Activated T-cell treated with anti-CD3 and anti-CD28 coated beads for 48 hours (primary cell): ENCODE measurements around the gene FAM180A.

ENCODE experiments used
- DNase-seq: peaks from one replicate; pipeline ENCODE4 v3.0.0-alpha.2; 2020; ENCODE audit warnings: low read depth

Gene FAM180A

DNA sequence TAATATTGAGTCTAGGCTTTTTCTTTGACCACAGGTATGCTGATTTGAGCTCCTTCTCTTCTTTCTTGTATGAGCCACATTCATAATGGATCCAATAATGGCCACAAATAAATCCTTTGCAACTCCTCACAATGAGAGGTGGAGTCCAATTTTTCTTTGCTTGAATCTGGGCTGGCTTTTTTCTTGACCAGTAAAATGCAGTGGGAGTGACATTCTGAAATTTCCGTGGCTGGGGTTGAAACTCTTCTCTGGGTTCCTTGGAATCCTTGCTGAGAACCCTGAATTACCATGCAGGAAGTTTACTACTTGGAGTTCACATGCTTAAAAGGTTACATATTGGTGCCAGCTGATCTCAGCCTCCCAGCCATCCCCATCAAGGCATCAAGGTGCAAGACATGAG is 22.4 kb upstream of the FAM180A start:
- DNase-seq: no peak

DNA sequence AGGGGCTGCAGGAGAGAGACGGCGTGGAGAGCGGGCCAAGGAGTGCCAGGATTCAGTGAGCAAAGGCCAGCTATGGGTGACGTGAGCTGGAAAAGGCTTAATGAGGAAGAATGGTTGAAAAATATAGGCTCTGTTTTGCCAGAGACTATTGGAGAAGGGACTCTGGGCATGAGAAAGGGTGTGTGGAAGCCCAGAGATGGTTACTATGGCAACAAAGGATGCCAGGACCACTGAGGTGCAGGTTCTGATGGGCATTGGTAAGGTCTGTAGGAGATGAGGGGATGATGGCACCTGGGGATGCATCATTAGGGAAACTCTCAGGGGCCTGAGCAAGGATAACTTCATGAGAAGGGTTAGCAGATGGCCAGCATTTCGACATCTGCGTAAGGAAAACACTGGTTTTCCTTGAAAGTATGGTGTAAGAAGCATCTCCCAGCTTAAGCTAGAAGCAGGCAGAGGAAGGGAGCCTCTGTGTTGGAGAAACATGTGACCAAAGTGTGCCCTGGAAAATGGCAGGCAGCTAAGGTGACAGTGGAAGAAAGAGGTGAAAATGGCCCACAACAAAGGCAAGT is 21.6 kb upstream of the FAM180A start:
- no peak for DNase-seq

DNA sequence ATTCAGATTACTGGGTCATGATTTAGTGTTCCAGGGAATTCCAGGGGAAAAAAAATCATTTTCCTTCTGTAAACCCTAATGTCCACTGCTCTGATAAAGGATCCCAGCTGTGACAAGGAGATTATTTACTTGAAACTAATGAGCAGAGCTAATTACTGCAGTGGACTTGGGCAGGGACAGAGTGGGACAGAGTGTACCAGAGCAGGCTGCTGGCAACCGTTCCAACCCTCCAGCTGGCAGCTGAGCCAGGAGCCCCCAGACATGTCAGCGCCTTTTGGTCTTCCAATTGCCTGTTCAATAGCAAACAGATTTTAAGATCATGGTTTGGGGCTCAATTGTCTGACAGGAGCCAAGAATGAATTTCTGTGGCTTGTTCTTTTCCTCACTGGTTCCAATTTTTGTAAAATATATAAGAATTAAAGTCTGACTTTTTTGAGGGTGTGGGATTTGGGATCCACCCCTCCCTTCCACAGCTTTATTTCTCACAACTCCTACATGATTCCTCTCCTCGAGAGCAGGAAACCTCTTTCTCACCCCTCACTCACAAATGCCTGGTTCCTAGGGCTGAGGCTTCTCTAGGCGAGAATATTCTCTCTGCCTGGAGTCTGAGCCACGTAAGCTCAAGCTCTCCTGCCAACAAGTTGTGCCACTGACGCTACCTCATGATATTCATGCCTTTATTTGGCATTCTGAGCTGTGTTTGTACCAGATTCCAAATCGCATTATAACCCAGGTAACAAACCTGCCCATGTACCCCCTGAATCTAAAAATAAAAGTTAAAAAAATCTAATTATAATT is 20.6 kb upstream of the FAM180A start:
- no peak for DNase-seq

DNA sequence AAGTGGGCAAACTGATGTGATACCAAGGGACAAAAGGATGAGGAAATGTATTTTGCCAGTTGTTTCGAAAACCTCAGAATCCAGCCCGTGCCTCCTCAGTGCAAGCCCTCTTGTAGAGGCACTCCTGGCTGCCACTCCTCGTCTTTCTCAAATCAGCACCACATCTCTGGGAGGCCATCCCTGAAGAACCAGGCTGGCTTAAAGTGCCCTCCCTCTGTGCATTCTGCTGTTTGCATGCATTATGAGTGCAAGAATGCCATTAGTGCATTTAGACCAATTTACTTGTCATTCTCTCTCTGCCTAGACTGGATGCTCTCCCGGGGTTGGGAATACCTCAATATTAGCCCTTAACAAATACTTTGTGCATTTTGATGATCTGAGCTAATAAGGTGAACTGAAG is 19.9 kb upstream of the FAM180A start:
- DNase-seq: no peak

DNA sequence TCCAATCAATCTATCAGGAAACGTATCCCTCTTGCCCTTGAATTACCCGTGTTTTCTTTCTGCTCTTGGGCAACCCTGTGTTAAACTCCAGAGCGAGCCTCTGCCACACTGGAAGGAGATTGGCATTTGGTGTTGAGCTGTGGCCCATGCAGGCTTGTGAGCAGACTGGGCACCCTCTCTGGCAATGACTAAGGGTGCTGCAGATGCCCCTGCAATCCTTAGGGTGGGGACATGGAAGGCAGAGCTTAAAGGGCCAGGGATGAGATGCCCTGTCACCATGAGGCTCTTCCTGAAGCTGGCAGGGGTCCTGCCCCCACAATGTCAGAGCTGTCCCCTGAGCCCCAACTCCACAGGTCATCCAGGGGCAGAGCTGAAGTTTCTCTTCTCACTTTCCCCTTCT is 19.5 kb upstream of the FAM180A start:
- DNase-seq: no peak

DNA sequence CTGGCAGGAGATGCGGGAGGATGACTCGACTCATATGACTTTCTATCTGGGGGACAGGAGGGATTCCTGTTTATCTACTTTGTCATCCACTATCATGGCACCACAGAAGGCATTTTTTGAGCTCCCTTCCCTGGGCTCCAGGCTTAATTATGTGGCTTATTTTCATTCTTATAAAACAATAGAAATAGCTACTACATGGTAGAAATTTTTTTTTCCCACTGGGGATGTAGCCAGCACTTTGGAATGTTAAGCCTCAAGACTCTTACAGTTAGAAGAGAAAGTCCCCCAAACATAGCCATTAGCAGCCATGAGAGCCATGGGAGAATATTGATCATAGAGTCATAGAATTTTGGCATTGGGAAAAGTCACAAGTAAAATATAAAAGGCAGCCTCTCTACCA is 14.6 kb upstream of the FAM180A start:
- DNase-seq: no peak

DNA sequence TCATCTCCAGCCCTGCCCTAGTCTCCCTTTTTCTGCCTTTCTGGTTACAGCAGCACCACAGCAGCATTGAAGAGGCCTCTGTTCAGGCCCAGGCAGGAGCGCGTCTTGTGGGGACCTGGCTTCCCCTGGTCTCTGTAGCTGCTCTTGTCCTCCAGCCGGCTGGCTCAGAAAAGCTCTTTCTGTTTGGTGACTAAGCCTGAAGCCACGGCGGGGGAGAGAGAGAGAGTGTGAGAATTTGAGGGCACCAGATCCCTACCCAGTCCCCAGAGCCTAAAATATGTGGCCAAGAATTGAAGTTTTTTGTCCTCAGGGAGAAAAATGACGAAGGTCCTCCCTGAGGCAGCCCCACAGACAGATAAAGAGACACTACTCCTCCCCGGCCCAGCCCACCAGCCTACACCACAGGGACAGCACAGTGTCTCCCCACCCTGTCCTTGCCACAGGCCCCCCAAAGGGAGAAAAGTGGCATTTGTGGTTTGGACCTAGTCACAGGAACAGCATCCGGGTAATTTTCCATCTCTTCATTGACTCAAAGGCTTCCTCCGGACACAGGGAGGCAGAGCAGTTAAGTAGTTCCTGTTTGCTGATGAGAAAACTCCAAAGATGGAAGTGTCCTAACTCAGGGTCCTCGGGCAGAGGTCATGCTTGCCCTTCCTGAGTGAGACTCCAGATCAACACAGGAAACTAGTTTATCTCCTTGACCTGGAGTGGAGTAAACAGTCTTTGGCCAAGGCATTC is 13.3 kb upstream of the FAM180A start:
- no peak for DNase-seq

DNA sequence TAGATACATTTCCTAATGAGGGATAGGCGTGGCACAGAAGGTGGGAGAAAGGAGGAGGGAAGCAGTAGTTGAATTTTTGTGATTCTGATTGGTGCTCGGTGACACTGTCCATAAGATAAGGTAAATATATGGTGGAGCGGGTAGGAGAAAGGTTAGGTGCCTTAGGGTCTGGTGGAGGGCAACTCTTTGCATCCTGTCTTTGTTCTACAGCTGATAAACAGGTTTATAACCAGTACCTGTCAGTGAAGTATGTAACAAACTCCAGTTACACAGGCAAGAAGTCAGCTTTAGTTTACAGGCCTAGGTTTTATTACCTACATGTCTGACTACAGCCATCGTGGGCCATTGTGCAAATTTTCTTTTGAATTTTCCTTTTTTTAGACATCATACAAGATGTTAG is 10.9 kb upstream of the FAM180A start:
- no peak for DNase-seq

DNA sequence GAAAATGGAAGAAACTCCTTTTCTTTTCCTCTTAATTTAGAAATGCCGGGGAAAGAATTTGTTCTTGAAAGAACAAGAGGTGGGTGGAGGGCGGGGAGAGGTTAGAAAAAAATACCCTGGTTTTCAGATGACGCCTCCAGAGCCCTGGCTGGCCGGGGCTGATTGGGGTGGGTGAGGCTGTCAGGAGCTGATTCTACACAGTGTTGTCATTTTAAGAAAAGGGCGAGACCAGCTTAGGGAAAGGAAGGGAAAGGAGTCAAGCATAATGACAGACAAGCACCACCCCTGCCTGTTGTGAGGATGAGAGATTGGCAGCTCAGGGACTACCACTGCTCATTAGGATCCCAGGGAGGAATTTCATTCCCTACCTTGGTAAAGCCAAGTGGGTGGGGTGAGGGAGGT is 9.9 kb upstream of the FAM180A start:
- no peak for DNase-seq

DNA sequence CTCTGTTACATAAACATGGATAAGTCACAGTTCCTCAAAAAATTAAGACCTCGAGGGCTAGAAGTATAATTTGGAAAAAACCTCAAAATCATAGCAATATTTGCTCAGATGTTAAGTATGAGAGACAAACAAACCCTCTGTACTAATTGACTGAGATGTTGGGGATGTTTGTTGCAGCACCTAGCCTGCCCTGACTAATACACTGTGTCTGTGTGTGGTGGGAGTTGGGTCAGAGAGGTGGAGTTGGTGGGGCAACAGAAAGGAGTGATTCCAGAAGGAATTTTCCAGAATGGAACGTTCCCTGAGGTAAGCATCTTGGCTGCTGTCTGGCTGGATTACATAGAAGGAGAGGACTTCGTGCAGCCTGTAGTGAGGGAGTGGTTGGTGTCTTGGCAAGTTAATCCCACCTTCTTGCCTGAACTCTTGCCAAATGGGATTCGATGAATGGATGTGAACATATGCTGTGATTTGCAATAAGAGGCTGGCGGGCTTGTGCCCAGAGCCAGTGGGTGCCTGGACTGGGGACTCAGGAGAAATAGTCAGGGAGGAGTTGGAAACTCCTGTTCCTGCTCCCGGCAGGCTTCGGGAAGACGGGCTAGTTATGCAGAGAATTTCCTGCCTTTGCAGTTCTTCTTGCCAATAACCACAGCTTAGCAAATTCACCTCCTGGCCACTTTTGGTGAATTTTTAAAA is 9.3 kb upstream of the FAM180A start:
- no peak for DNase-seq

DNA sequence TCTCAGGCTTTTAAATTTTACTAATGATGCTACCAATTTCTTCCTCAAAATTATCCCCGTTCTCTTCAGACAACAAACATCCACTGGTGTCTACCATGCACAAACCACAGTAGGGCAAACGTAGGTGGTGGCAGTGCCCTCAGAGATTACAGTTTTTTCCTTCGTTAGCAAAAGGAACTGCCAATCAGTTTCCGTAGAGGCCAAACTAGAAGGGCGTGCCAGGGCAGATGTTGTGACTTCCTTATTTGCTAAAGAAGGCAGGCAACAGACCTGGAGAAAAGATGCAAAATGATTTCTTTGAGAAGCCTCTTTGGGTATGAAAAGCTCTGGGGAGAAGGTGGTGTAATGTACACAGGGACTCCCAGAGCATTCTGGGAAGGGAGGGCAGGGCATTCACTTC is 7.6 kb upstream of the FAM180A start:
- no peak for DNase-seq

DNA sequence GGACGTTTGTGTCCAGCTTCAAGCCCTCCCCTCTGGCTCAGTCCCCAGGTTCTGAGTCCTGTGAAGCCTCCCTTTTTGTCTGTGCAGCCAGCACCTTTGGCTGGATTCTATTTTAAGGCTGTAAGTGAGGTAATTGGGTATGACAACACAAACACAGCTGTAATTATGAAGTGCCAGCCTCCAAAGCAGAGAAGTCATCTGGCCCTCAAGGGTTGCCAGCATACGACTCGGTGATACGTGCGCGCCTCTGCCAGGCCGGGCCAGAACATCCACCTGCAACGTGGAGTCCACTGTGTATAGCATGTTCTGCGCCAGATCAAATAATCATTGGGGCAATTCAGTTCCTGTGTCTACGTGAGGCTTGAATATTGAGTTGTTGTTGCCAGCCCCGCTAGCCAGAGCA is 6.7 kb upstream of the FAM180A start:
- no peak for DNase-seq

DNA sequence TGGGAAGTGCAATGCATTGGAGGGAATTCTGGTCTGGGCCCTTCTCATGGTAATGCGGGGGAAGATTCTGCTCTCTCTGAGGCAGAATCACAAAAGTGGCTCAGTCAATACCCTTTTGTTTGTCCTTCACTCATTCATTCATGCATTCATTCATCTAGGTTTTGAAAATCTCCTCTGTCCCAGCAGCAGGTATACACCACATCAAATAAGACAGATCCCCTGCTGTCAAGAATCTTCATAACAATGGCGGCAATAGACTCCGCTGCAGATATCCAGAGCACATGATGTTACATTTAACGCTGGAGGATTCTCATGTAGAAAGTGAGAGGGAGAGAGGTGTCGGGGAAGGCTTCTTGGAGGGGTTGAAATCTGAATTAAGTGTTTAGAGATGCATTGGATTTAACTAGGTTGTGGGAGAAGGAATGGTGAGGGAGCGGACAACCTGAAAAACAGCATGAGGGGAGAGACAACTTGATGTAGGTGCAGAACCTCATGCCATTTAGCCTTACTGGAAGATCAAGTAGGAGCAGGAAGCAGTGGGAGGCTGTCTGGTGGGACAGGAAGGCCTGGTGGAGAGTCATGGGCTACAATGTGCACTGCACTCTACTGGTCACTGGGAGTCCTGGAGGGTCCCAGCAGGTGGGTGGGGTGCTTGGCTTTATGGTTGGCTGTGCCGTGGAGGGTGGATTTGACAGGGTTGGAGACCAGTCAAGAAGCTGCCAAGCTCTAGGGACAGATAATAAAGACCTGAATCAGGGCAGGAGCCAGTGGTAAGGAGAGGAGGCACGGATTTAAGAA is 5.2 kb upstream of the FAM180A start:
- DNase-seq: no peak

DNA sequence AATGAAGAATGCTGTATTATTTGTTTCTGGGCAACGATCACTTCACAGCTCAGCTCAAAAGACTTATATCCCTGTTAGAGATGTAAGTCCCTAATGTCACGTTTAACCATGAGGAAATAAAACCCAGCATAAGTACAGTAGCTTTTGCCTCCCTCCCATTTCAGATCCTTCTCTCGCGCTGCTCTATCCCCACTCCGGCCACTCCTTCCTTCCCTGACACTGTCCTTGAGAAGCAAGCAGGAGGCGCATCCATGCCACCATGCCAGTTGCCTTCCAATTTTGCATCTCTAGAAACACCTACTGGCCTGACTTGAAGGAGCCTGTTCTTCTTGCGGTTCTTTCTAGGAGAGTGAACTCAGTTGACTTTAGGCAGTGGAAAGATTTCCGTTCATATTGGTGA is 1.2 kb downstream of the FAM180A start:
- DNase-seq: no peak

DNA sequence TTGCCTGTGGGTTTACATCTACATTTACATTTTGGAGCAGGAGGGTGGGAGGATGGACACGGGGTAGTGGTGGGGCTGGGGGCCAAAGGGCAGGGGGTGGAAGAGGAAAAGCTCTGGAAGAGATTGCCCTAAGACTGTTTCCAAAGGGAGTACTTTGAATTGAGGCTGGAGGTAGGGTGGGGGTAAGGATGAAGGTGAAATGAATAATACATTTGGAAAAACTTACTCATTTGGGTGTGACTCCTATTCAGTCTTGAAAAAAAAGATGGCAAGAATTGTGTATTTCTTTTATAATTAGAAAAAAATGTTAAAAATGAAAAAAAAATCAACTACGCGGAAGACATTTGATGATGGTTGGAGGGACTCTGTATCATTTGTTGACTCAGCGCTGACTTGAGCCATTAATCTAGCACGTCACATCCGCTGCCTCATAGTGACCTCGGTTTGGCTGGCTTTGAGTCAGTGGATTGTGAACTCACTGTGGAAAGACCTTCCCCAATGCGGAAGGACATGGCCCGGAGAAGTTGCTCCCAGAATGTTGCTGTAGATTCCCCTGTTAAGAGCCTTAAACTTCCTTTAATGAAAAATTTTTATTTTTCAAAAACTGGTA is 2.8 kb downstream of the FAM180A start:
- no peak for DNase-seq

DNA sequence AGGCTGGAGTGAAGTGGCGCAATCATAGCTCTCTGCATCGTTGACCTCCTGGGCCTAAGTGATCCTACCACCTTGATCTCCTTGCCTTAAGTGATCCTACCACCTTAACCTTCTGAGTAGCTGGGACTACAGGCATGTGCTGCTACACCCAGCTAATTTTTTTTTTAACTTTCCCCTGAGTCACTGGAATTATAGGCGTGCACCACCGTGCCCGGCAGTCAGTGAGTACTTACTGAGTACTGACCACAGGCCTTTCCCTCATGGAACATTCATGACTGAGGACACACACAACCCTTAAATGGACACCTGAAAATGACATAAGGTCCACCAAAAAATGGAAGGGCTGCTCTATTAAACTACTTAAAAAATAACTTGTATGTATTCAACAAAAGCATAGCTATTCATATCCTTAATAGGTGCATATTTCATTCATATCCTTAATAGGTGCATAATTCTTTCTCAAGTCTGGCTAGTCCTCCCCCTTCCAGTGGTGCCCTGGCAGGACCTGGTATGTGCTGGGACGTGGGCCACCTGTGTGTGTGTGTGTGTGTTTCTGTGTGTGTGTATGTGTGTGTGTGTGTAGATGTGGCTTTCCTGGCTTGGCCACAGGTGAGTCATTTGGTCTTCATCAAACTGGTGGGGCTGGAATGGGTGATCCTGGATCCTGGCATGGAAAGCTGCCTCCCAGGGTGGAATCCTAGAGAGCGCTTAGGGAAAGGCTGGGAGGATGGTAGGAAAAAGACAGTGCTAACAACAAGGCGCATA is 3.5 kb downstream of the FAM180A start:
- no peak for DNase-seq

DNA sequence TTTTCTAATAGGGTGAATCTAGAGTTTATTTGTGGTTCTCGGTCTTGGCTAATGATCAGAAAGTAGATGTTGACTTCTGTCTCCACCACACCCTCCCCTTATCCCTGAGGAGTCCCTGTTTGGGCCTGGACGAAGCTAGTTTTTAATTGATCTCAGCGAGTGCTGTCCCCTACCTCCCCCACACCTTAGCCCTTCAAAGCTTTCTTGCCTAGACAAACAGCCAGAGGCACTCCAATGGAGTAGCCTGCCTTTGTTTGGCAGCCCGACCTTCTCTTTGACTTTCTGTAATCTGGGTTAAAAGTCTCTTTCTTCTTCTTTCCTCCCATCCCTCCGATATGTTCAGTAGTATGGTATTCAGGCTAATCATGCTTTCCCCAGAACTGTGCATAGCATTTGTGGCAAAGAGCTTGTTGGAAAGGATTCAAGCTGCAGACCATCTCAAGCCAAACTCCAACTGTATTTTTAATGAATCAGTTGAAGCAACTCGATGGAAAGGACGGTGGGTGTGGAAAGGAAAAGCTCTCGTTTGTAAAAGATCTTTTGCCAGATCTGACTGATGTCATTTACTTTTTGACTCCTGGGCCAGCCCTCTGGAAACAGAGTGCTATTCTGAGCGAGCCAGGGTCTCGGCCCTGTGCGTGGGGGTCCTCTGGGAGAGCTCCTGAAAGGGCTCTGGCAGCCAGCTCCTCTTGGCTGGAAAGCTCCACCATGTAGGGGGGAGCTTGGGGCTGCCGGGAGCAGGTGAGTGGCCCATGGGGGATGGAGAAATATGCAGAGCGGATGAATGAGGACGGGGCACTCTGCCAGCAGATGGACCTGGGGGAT is 4.5 kb downstream of the FAM180A start:
- no peak for DNase-seq

DNA sequence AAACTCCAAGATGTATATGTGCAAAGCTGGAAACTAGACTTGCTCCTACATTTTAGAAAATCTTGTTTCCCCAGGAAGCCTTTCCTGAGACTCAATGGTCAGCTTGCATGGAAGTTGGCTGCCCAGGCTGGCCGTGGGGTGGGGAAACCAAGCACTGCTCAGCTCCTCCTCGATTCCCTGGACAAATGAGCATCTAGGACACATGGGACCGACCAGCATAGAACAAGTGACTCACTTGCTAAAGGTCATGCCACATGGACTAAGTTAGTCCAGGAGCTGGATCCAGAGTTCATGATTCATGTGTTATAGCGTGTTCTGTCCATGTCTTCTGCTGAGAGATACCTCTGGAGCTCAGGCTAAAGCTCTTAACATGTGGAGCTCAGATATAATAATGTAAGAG is 6.2 kb downstream of the FAM180A start:
- no peak for DNase-seq

DNA sequence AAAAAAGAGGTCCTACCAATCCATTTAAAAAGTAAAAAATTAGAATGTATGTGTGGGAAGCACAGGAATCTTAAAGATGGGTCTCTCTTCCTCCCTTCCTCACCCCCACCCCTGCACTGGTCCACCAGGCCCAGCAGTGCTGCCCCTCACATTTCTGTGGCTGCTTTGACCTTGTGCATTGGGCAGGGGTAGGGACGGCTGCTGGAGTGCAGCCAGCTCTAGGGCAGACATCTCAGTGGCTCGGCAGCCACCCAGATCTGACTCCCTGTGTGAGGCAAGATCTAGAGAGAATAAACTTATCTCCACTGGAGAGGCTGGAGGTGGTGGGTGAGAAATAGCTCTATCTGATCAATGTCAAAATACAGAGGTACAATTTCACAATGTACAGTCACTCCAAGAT is 6.7 kb downstream of the FAM180A start:
- DNase-seq: no peak

DNA sequence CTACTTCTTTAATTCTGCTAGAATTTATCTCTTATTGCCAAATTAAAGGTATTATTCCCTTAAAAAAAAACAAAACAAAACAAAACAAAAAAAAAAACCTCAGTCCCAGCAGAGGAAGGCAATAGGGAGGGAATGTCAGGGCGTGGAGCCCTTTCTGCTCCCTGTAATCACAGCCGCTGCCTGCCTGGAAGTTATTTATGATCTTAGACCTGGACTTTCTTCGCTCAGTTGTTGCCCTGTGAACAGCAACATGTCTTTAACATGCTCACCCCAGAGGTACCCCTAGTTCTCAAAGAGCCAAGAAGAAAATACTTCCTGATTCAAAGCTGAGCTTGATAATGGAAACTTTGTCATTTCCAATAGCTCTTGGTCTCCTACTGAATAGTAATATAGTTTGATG is 7.7 kb downstream of the FAM180A start:
- DNase-seq: no peak
